Measurements from ENCODE around the gene KLF13.

DNA sequence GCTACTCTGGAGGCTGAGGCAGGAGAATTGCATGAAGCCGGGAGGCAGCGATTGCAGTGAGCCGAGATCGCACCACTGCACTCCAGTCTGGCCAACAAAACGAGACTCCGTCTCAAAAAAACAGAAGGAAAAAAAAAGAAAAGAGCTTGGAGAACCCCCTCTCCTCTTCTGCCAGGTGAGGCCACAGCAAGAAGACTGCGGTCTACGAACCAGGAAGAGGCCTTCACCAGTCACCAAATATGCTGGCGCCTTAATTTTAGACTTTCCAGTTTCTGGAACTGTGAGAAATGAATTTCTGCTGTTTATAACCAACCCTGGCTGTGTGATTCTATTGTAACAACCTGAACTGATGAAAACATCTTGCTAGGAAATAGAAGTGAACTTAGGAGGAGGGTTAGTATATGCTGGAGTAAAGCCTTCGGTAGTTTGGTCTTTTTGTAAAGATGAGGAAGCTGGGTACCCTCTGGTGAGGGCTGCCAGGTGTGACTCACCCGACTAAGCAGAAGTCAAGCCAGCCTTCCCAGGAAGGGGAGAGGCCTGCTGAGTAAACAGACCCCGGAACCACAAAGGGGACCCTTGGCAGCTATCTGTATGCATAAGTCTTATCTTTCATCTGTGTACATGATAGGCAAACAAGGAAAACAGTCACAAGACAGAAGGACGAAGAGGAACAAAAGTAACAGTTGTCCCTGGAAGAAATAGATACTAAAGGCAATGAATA, 78.7 kb downstream of the KLF13 start:
- TF ChIP-seq L3MBTL2 (conservative IDR thresholded peaks at IDR 0.05) (no peak), SP1 (IDR thresholded peaks at IDR 0.05) (no peak), ZNF384 (IDR thresholded peaks at IDR 0.05) (no peak), HDGF (IDR thresholded peaks at IDR 0.05; ENCODE audit: borderline replicate concordance) (no peak), NFRKB (IDR thresholded peaks at IDR 0.05) (no peak)
